NCI-H748 treated with DMSO at 0.1 percent for 48 hours (cell line): Measurements from ENCODE around the gene ARHGEF16.

Experiments used
- DNase-seq: peaks from one replicate; lab custom pipeline; 2025; lab: John Stamatoyannopoulos, UW

Gene ARHGEF16

GRCh38 chr1:3502641-3503524 lies 48.4 kb downstream of the ARHGEF16 start:
- no peak for DNase-seq

DNA sequence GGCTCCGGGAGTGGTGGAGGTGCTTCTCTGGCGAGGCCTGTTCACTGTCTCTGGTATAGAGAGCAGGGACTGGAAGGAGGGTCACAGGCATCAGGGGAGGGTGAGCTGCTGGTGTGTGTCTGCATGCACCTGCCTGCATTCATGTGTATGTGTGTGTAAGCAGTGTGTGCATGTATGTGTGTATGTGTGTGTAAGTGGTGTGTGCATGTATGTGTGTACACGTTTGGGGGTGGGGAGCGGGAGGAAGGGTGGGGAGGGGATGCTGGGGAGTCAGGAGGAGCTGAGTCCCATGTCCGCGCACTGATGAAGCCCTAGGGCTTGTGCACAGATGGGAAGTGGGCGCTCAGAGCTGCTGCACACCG lies 49.0 kb downstream of the ARHGEF16 start:
- no peak for DNase-seq

GRCh38 chr1:3504151-3504821 lies 49.8 kb downstream of the ARHGEF16 start:
- DNase-seq = no peak

DNA sequence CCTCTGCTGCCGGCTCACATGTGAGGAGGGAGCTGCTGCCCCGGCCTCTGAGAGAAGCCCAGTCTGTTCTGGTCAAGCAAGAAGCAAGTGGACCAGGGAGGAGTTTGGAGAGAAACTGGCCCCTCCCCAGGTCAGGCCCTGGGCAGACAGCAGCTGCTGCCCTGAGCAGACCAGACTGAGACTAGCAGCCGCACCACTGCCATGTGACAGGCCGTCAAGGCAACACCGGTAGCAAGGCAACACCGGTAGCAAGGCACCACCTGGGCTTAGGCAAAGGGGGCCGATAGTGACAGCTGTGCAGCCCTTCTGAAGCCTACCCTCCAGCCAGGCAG lies 50.3 kb downstream of the ARHGEF16 start:
- DNase-seq = no peak

GRCh38 chr1:3505161-3505560 lies 50.7 kb downstream of the ARHGEF16 start:
- no peak for DNase-seq

GRCh38 chr1:3506041-3506440 lies 51.6 kb downstream of the ARHGEF16 start:
- no peak for DNase-seq

- DNase-seq = no peak
These were observed 52.5 kb downstream of the ARHGEF16 start for GRCh38 chr1:3506943-3507342.

DNA sequence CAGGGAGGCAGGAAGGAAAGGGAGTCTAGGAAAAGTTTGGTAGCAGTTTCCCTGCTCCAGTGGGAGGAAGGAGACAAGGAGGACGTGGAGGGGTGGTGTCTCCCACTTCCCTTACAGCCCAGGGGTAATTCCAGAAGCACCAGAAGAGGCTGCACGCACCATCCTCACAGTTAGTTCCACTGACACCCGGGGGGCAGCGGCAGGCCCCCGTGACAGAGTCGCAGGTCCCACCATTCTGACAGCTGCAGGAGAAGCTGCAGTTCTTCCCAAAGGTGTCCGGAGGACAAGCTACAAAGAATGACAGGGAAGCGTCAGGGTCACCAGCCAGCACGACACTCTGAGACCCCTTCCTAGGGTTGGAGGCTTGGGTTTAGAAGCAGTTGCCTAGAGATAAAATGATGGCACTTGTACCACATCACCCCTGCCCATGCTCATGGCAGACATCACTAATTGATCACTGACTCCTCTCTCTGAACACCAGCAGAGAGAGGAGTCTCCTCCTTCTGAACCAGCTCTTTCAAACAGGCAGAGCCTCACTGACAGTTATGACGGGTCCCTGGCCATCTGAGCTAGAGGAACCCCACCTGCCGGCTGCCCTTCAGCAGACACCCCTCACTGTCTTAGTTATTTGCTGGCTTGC lies 53.3 kb downstream of the ARHGEF16 start:
- DNase-seq = no peak

GRCh38 chr1:3508757-3509415 lies 54.4 kb downstream of the ARHGEF16 start:
- no peak for DNase-seq

- DNase-seq = no peak
These were observed 55.3 kb downstream of the ARHGEF16 start for GRCh38 chr1:3509721-3510120.

DNA sequence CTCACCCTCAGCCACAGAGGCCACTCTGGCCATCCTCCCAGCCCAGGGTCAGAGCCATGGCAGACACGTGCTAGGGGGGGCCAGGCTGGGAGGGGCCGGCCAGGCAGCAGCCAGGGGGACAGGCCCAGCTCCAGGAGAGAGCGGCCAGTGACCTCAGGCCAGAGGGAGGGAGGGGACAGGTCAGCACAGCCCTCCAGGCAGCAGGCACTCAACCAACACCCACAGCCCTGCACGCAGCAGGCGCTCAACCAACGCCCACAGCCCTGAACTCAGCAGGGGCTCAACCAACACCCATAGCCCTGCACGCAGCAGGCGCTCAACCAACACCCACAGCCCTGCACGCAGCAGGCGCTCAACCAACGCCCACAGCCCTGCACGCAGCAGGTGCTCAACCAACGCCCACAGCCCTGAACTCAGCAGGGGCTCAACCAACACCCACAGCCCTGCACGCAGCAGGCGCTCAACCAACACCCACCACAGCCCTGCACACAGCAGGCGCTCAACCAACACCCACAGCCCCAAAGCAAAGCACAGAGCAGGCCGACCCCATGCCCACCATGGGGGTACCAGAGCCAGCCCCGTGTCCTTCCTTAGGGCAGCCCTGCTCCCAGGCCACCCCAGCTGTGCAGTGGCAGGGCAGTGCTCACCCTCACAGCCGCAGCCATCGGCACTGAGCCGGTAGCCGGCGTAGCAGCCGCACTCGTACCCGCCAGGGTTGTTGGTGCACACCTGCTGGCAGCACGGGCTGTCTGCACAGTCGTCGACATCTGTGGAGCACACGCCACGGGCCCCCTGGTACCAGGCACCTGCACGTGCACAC lies 55.9 kb downstream of the ARHGEF16 start:
- no peak for DNase-seq

- no peak for DNase-seq
These were observed 56.4 kb downstream of the ARHGEF16 start for GRCh38 chr1:3510956-3511250.

DNA sequence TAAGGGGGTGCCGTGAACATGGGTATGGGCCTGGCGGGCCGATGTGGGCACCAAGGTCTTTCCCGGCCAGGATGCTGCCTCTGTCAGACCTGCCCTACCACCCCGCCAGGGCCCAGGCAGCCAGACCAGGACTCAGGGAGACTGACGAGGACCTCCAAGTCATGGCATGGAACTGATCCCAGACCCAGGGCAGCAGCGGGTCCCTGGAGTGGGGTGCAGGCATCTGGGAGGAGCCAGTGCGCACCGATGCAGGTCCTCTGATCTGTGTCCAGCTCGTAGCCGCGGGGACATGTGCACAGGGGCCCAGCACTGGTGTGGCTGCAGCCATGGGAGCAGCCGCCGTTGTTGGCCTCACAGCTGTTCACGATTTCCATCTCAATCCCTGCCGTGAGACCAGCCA lies 56.8 kb downstream of the ARHGEF16 start:
- no peak for DNase-seq

- no peak for DNase-seq
These were observed 57.4 kb downstream of the ARHGEF16 start for GRCh38 chr1:3511856-3512255.

GRCh38 chr1:3514404-3514803 lies 59.9 kb downstream of the ARHGEF16 start:
- DNase-seq = no peak

GRCh38 chr1:3515272-3515671 lies 60.8 kb downstream of the ARHGEF16 start:
- no peak for DNase-seq

GRCh38 chr1:3515774-3516480 lies 61.5 kb downstream of the ARHGEF16 start:
- DNase-seq = no peak

GRCh38 chr1:3516481-3516869 lies 62.0 kb downstream of the ARHGEF16 start:
- DNase-seq = no peak

DNA sequence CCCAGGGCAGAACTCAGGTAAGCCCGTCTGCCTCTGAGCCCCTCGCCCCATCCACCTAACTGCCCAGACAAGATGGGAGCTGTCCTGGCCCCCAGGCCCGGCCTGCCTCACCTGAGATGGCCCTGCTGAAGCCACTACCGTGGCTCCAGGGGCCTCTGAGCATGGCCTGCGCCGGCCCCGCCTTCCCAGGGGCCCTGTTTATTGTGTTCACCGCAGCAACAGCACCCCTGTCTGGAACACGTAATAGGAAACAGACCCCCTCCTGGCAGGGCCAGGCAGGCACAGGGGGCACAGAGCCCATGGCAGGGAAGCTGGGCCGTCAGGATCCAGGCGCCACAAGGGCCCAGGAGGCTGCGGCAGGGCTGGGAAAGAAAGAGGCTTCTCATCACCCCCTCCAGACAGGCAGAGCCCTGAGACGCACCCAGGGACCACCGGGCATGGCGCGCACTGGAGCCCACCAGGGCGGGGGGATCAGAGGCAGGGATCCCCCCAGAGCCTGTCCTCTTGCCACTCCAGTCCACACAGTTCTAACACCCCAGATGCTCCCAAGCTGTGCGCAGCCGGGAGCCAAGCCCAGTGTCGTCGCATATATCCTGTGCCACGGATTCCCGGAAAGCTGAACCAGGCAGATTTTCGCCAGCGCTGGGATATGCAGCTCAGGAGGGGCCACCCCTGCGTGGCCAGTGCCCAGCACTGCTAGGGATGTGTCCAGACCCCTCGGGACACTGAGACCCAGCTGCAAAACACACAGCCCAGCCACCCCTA lies 62.6 kb downstream of the ARHGEF16 start:
- no peak for DNase-seq

DNA sequence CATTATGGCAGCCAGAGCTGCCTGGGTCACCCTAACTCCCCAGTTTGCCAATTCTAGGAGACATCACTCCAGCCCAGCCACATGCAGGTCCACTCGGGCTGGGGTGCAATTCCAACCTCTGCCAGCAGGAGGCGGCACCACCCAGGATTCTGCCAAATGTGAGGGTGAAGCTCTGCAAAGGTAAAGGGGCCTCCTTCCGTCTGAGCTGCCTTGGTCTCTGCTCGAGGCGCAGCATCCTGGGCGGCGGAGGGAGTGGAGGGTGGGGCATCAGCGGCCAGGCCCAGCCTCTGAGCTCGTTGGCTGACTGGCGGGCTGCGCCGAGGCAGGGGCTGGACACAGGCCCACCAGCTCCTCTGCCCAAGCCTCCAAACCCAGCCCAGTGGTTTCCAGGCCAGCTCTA lies 63.8 kb downstream of the ARHGEF16 start:
- DNase-seq = no peak

GRCh38 chr1:3518756-3519155 lies 64.3 kb downstream of the ARHGEF16 start:
- DNase-seq = no peak
